HG03280 (cell line): ENCODE measurements around the gene CSTF3.
"Not testable (repeated sequence)": the region's sequence is repeated elsewhere in the genome, so short reads cannot be mapped to it uniquely, and the experiment has no call there.

ENCODE experiments used
- ATAC-seq: cut with Tn5 transposase; IDR thresholded peaks from one replicate; pipeline ENCODE4 v1.9.1; 2021; ENCODE audit warnings: mild to moderate bottlenecking, moderate library complexity; ENCODE audit not compliant: unreplicated experiment

Gene CSTF3

GRCh38 chr11:33161120-33162005 lies at the start of gene CSTF3:
TSS of gene CSTF3 (minus strand) at chr11:33161480. CDS start at chr11:33161325, 155 bp downstream.
- ATAC-seq: peak; percentile 95

- ATAC-seq: no peak
Measured at GRCh38 chr11:33208150-33208549, 46.9 kb upstream of the CSTF3 start.

GRCh38 chr11:33207408-33207985 lies 46.2 kb upstream of the CSTF3 start:
- no peak for ATAC-seq

- no peak for ATAC-seq
Measured at GRCh38 chr11:33197915-33198727, 36.8 kb upstream of the CSTF3 start.

- no peak for ATAC-seq
Measured at GRCh38 chr11:33195462-33196173, 34.3 kb upstream of the CSTF3 start.

GRCh38 chr11:33194455-33194854 lies 33.2 kb upstream of the CSTF3 start:
- ATAC-seq: no peak

GRCh38 chr11:33191467-33191866 lies 30.2 kb upstream of the CSTF3 start:
- ATAC-seq: no peak

GRCh38 chr11:33187998-33188722 lies 26.9 kb upstream of the CSTF3 start:
- no peak for ATAC-seq

GRCh38 chr11:33185756-33186155 lies 24.5 kb upstream of the CSTF3 start:
- no peak for ATAC-seq

- ATAC-seq: no peak
Measured at GRCh38 chr11:33182246-33182878, 21.1 kb upstream of the CSTF3 start.

- ATAC-seq: no peak
Measured at GRCh38 chr11:33179348-33179803, 18.1 kb upstream of the CSTF3 start.

- ATAC-seq: no peak
Measured at GRCh38 chr11:33178443-33179180, 17.3 kb upstream of the CSTF3 start.

GRCh38 chr11:33177676-33178336 lies 16.5 kb upstream of the CSTF3 start:
- no peak for ATAC-seq

- ATAC-seq: not testable (repeated sequence)
Measured at GRCh38 chr11:33176760-33177159, 15.5 kb upstream of the CSTF3 start.

- ATAC-seq: no peak
Measured at GRCh38 chr11:33172996-33173395, 11.7 kb upstream of the CSTF3 start.

- no peak for ATAC-seq
Measured at GRCh38 chr11:33172345-33172744, 11.1 kb upstream of the CSTF3 start.

GRCh38 chr11:33171251-33171650 lies 10.0 kb upstream of the CSTF3 start:
- no peak for ATAC-seq

GRCh38 chr11:33168709-33169200 lies 7.5 kb upstream of the CSTF3 start:
- no peak for ATAC-seq
